Ishikawa (cell line): Measurements from ENCODE around the gene NCBP3.

Experiments
- CEBPB ChIP-seq: IDR thresholded peaks from 2 replicates; pipeline ENCODE4 v1.6.1; 2012
- CREB1 ChIP-seq: IDR thresholded peaks from 2 replicates; pipeline ENCODE4 v1.6.1; 2012; ENCODE audit warnings: low read depth
- EGR1 ChIP-seq: IDR thresholded peaks from 2 replicates; pipeline ENCODE4 v1.6.1; 2012
- EP300 ChIP-seq: IDR thresholded peaks from 2 replicates; pipeline ENCODE4 v1.6.1; 2012; ENCODE audit warnings: borderline replicate concordance
- FOXM1 ChIP-seq: IDR thresholded peaks from 2 replicates; pipeline ENCODE4 v1.6.1; 2012; ENCODE audit warnings: low read depth, borderline replicate concordance
- NFIC ChIP-seq: IDR thresholded peaks from 2 replicates; pipeline ENCODE4 v1.6.1; 2012
- RAD21 ChIP-seq: IDR thresholded peaks from 2 replicates; pipeline ENCODE4 v1.6.1; 2012; ENCODE audit warnings: low read depth
- TAF1 ChIP-seq: IDR thresholded peaks from 2 replicates; pipeline ENCODE4 v1.6.1; 2012; ENCODE audit warnings: low read depth, mild to moderate bottlenecking
- TCF12 ChIP-seq: IDR thresholded peaks from 2 replicates; pipeline ENCODE4 v1.6.1; 2012; ENCODE audit warnings: low read depth
- TEAD4 ChIP-seq: IDR thresholded peaks from 2 replicates; pipeline ENCODE4 v1.6.1; 2012
- YY1 ChIP-seq: IDR thresholded peaks from 2 replicates; pipeline ENCODE4 v1.6.1; 2012; ENCODE audit warnings: low read depth
- ZBTB7A ChIP-seq: IDR thresholded peaks from 2 replicates; pipeline ENCODE4 v1.6.1; 2012; ENCODE audit warnings: low read depth
- TF ChIP-seq, protein P1 (sequence below): IDR thresholded peaks from 2 replicates; pipeline ENCODE4 v1.6.1; 2012
- TF ChIP-seq, protein P2 (sequence below): IDR thresholded peaks from 2 replicates; pipeline ENCODE4 v1.6.1; 2012; ENCODE audit warnings: low read depth, mild to moderate bottlenecking
- TF ChIP-seq, protein P3 (sequence below): IDR thresholded peaks from 2 replicates; pipeline ENCODE4 v1.6.1; 2012

Gene NCBP3

DNA sequence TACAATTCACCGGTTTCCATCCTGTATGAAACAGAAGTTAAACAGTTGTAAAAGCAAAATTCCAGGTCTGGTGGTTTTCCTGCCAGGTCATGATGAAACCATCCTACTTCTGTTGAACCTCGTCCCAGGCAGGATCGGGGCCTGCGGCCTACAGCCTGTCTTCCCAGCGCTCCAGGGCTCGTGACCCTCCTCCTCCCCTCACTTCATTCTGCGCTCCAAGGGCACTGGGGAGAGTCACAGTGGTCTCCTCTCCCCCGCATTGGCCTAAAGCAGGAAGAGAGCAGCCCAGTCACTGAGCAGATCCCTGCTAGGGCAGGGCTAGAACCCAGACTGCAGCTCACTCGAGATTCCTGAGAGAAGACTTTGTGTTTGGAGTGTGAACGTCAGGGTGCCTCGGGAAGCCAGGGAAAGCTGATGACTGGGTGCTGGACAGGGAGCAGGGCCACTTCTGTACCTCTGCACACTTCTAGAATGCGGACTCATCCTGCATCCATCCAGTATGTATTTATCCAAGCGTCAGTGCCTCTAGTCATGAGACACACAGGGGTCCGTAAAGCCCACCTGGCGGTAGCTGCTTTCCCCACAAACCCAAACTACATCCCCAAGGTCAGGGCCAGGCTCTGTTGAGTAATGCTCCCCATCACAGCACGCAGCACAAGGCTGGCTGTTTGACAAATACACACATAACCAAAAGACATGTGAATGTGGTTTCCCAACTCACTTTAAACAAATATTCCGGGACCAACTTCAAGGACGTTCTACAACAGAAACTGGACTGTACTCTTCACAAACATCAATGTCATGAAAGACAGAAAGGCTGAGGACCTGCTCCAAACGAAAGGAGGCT lies 43.4 kb downstream of the NCBP3 start:
- TF ChIP-seq EP300 (no peak), TCF12 (no peak), CEBPB (no peak), TAF1 (no peak), EGR1 (no peak), NFIC (no peak), TEAD4 (no peak), CREB1 (no peak), YY1 (no peak), RAD21 (no peak), FOXM1 (no peak)
- TF ChIP-seq, protein P1, sequence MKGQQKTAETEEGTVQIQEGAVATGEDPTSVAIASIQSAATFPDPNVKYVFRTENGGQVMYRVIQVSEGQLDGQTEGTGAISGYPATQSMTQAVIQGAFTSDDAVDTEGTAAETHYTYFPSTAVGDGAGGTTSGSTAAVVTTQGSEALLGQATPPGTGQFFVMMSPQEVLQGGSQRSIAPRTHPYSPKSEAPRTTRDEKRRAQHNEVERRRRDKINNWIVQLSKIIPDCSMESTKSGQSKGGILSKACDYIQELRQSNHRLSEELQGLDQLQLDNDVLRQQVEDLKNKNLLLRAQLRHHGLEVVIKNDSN, result no peak
- TF ChIP-seq, protein P2, sequence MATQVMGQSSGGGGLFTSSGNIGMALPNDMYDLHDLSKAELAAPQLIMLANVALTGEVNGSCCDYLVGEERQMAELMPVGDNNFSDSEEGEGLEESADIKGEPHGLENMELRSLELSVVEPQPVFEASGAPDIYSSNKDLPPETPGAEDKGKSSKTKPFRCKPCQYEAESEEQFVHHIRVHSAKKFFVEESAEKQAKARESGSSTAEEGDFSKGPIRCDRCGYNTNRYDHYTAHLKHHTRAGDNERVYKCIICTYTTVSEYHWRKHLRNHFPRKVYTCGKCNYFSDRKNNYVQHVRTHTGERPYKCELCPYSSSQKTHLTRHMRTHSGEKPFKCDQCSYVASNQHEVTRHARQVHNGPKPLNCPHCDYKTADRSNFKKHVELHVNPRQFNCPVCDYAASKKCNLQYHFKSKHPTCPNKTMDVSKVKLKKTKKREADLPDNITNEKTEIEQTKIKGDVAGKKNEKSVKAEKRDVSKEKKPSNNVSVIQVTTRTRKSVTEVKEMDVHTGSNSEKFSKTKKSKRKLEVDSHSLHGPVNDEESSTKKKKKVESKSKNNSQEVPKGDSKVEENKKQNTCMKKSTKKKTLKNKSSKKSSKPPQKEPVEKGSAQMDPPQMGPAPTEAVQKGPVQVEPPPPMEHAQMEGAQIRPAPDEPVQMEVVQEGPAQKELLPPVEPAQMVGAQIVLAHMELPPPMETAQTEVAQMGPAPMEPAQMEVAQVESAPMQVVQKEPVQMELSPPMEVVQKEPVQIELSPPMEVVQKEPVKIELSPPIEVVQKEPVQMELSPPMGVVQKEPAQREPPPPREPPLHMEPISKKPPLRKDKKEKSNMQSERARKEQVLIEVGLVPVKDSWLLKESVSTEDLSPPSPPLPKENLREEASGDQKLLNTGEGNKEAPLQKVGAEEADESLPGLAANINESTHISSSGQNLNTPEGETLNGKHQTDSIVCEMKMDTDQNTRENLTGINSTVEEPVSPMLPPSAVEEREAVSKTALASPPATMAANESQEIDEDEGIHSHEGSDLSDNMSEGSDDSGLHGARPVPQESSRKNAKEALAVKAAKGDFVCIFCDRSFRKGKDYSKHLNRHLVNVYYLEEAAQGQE, result no peak
- TF ChIP-seq, protein P3, sequence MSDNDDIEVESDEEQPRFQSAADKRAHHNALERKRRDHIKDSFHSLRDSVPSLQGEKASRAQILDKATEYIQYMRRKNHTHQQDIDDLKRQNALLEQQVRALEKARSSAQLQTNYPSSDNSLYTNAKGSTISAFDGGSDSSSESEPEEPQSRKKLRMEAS, result no peak

DNA sequence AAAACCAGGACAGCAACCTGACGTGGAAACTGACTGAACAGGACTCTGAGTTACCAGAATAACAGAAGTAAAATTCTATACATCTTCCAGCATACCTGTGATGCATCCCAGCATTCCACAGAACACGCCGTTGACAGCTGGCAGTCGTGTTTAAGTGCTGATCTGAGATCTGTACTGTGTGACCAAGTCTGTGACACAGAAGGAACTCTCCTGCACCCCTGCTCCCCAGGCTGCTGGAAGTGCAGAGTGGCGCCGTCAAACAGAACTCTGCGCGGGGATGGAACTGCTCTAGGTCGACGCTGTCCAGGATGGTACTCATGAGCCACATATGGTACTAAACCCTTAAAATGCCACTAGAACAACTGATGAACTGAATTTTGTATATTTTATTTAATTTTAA lies 44.3 kb downstream of the NCBP3 start:
- TF ChIP-seq FOXM1 (no peak), TEAD4 (no peak), EP300 (no peak), EGR1 (no peak), RAD21 (no peak), YY1 (no peak), NFIC (no peak)
- TF ChIP-seq, protein P2, result no peak

DNA sequence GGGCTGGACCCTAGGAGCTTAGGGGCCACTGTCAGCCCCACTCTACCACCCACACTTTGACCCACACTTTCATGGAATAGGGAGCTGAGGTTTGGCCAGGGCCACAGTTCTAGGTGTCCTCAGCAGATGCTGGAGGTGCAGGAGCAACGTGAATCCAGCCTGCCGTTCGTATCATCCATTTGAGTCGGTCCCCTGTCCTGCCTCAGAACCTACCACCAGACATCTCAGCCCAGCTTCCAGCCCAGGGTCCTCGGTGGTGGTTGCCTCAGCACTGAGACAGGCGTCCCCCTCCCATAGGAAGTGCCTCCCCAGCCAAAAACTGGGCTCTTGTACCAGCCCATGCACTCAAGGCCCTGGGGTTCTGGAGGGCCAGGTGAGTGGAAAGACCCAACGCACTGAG lies 44.7 kb downstream of the NCBP3 start:
- TF ChIP-seq CEBPB (no peak), YY1 (no peak), TAF1 (no peak), RAD21 (no peak), FOXM1 (no peak), EGR1 (no peak), CREB1 (no peak), ZBTB7A (no peak), EP300 (no peak), TEAD4 (no peak), NFIC (no peak), TCF12 (no peak)
- TF ChIP-seq, protein P2, result no peak
- TF ChIP-seq, protein P3, result no peak
- TF ChIP-seq, protein P1, result no peak
